A549 treated with RU486 at 1 μM for 4 hours (cell line): Measurements from ENCODE around the gene NHLRC3. TPM values are rescaled to one million over a fixed set of nuclear protein-coding genes. Genes with fewer than 3 reads are reported as not detected.

Experiments used
- total RNA-seq: library from RNA; stranded (reverse); fragments of 200-300 nt; extraction: Qiagen RNA extraction; gene quantifications from 5 replicates; pipeline ENCODE4 v1.2.3, GENCODE V29; 2022; ENCODE audit warnings: low read depth

NHLRC3 gene, protein sequence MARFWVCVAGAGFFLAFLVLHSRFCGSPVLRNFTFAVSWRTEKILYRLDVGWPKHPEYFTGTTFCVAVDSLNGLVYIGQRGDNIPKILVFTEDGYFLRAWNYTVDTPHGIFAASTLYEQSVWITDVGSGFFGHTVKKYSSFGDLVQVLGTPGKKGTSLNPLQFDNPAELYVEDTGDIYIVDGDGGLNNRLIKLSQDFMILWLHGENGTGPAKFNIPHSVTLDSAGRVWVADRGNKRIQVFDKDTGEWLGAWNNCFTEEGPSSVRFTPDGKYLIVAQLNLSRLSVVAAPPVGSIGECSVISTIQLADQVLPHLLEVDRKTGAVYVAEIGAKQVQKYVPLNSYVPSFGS
- total RNA-seq: 2.8 to 6.4 TPM (median 5.6 TPM) in 5 replicates

GRCh38 chr13:39037880-39038568, at the start of gene NHLRC3, which contains the start of gene PROSER1:
Gene NHLRC3 (plus strand): TSS chr13:39038456. CDS start chr13:39038640, 184 bp downstream.
Gene PROSER1 (minus strand): TSS chr13:39038089. CDS start chr13:39037242, 847 bp downstream.

GRCh38 chr13:38990693-38991092, 47.6 kb upstream of the NHLRC3 start, which contains the start of gene STOML3:
Gene STOML3 (minus strand): TSS chr13:38990831. CDS start chr13:38990721, 110 bp downstream.

Other genes with a start within 250 kb of the NHLRC3 start
- not detected in 5 replicates for gene STOML3, start 47.6 kb upstream of the NHLRC3 start, total RNA-seq
- gene PROSER1, start 367 bp upstream of the NHLRC3 start, total RNA-seq: 9.4 to 14.3 TPM (median 12.3 TPM) in 5 replicates